Subcutaneous abdominal adipose tissue (tissue), 5 donors: ENCODE data around the gene NBEAL2.

Experiments used
- H3K27ac ChIP-seq: one replicate; pipeline ENCODE4 v1.7.0; 2013; ENCODE audit warnings: low read depth, mild to moderate bottlenecking, inconsistent platforms, low read length, moderate library complexity
- H3K27me3 ChIP-seq, 5 donors: one replicate each; pipeline ENCODE4 v1.7.0; 2013; ENCODE audit warnings: low read length in 5 of 5, inconsistent platforms in 1 of 5; ENCODE audit not compliant: control insufficient read depth in 5 of 5, insufficient read depth in 4 of 5
- H3K36me3 ChIP-seq, 5 donors: one replicate each; pipeline ENCODE4 v1.7.0; 2013; ENCODE audit warnings: low read length in 5 of 5; ENCODE audit not compliant: control insufficient read depth in 5 of 5, insufficient read depth in 5 of 5
- H3K4me1 ChIP-seq, 5 donors: one replicate each; pipeline ENCODE4 v1.7.0; 2013; ENCODE audit warnings: low read length in 5 of 5, mild to moderate bottlenecking in 3 of 5, moderate library complexity in 1 of 5; ENCODE audit not compliant: control insufficient read depth in 5 of 5, insufficient read depth in 5 of 5
- H3K4me3 ChIP-seq, 5 donors: one replicate each; pipeline ENCODE4 v1.7.0; 2013; ENCODE audit warnings: low read length in 5 of 5, low read depth in 1 of 5
- H3K9ac ChIP-seq, 5 donors: one replicate each; pipeline ENCODE4 v1.7.0; 2013; ENCODE audit warnings: low read length in 5 of 5, mild to moderate bottlenecking in 4 of 5, moderate library complexity in 3 of 5
- H3K9me3 ChIP-seq, 5 donors: one replicate each; pipeline ENCODE4 v1.7.0; 2013; ENCODE audit warnings: low read length in 5 of 5; ENCODE audit not compliant: control insufficient read depth in 5 of 5
- donor health status: healthy.
- donor health status: healthy.
- donor health status: healthy.
- donor health status: healthy.
- donor health status: healthy.

The NBEAL2 gene

DNA sequence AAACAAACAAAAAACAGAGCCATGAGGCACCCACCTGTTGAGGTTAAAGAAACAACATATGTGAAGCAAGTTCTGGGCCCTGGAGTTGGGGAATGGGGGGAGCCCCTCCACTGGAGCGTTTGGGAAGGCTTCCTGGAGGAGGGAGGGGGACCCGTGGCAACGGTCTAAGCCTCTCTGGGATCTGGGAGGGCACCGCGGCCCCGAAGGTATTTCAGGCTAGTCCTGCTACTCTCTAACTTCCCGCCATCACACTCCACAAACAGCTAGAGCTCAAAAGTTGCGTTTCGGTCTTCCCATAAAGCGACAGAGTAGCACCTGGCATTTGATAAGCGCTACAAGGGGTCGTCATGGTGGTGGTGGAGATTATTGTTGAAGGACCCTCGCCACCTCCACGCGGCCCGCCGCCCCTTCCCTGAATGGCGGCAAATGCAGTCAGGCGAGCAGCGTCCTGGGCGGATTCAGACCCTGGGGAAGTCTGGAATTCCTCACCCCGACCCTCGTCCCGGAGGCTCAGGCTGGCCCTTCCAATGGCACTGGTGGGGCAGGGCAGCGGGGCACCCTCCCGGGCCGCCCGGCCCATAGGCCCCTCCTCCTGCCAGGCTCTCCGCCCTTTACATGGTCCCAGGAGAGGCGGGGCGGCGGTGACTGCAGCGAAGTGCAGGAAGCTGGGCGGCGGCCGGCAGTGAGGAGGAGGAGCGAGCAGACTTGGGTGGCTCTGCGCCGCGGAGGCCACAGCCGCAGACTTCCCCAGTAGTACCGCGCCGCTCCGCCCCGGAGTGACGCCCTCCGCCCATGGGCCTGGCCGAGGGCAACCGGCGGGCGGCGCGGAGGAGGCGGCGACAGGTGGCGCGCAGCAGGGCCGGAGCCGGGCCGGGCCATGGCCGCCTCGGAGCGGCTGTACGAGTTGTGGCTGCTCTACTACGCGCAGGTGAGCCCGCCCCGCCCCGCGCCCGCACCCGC is at the start of gene NBEAL2:
Gene NBEAL2 (plus strand): TSS at position 682 of the 960 bp plus-strand sequence. CDS start 196 bp downstream, at position 878.
- Histone ChIP-seq H3K27me3 (no peaks in the 10 kb centered on the region), H3K4me3 (peak within 1 kb of the TSS; percentile 76 to 87 (median 83)), H3K27ac (peak within 1 kb of the TSS; percentile 86), H3K9ac (peak within 1 kb of the TSS; percentile 63 to 96 (median 83)), H3K36me3 (peaks cover 0 to 1% (median 0%) of the 10 kb centered on the region in 5 donors), H3K9me3 (no peaks in the 10 kb centered on the region), H3K4me1 (peaks cover 12 to 66% (median 48%) of the 10 kb centered on the region in 5 donors)

DNA sequence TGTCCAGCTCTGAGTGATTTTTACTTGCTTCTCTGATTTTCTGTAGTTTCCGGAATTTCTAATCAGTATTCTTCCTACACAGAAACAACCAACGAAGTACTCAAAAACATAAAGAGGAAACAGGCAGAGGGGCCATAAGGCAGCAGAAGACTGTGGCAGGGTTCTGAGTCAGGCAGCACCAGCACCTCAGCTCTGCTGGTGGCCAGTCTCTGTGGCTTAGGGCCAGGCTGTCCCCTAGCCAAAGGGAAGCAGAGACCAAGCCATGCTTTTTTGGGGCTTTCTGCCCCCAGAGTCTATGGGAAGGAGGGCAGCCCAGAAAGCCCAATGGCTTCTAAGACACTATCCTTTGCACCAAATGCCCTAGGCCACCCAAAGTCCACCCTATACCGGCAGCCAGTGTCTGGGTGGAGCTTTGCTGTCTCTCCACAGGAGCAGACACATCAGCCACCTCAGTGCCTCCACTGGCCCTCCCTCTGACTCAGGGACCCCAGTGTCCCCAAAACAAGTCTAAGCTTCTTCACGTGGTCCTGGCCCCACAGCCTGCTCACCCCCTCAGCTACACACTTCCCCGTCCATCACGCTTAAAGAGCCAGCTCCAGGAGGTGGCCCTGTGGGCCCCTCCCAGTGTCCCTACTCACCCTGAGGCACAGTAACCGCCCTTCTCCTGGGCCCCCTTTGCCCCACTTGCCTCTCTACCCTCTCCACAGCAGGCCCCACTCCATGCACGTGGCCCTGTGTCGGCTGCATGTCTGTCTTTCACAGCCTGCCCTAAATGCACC is 49.1 kb upstream of the NBEAL2 start:
- Histone ChIP-seq H3K4me3 (peak overlapping the region in 3 of 5 donors; percentile 19 to 31 (median 21)), H3K36me3 (peaks cover 0 to 8% (median 7%) of the 10 kb centered on the region in 5 donors), H3K27me3 (no peaks in the 10 kb centered on the region), H3K9me3 (no peaks in the 10 kb centered on the region), H3K4me1 (peaks cover 53 to 99% (median 94%) of the 10 kb centered on the region in 5 donors), H3K27ac (peak overlapping the region; percentile 74), H3K9ac (peak overlapping the region in 2 of 5 donors; percentile 4 to 33)

GRCh38 chr3:46930945-46931403 is 48.5 kb upstream of the NBEAL2 start:
- H3K4me1 ChIP-seq = peaks cover 50 to 99% (median 94%) of the 10 kb centered on the region in 5 donors
- no peaks in the 10 kb centered on the region for H3K9me3 ChIP-seq
- H3K9ac ChIP-seq = peak overlapping the region in 2 of 5 donors; percentile 33 to 49
- H3K36me3 ChIP-seq = peaks cover 0 to 6% (median 5%) of the 10 kb centered on the region in 5 donors
- no peaks in the 10 kb centered on the region for H3K27me3 ChIP-seq
- H3K4me3 ChIP-seq = peak overlapping the region in 2 of 5 donors; percentile 5 to 27
- peak overlapping the region; percentile 74 for H3K27ac ChIP-seq

DNA sequence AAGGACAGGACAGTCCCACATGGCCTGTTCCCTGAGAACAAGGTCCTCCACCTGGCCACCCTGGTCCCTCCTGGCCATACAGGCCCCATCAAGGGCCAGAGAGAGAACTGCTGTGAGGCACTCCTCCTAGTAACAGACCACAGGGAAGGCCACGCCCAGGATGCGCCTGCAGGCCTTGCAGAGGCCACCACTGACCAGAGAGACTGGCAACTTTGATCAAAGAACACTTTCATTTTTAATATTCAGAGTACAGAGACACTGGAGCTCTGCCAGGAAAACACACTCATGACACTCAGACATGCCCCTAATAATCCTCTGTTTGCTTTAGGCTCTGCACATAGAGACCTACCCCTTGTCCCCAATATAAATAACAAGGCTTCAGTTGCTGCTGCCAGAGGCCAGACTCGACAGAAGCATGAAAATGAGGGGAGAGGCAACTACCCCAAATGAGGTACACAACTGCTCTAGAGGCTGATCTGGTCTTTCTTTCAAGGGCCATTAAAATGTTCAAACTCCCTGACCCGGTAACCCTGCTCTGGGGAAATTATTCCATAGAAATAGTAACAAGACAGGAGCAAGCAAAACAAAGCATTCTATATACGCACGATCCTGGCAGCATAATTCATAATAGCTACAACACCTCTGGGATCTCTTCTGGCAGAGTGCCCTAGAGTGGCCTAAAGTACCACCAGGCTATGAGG is 47.7 kb upstream of the NBEAL2 start:
- Histone ChIP-seq H3K36me3 (peaks cover 0 to 9% (median 6%) of the 10 kb centered on the region in 5 donors), H3K27me3 (no peaks in the 10 kb centered on the region), H3K9me3 (no peaks in the 10 kb centered on the region), H3K4me3 (peak overlapping the region in 2 of 5 donors; percentile 27 to 36), H3K4me1 (peaks cover 45 to 99% (median 94%) of the 10 kb centered on the region in 5 donors), H3K9ac (peak overlapping the region in 2 of 5 donors; percentile 33 to 49), H3K27ac (peak overlapping the region; percentile 74)

GRCh38 chr3:46932455-46933225 is 46.8 kb upstream of the NBEAL2 start:
- H3K4me3 ChIP-seq = peak overlapping the region in 1 of 5 donors; percentile 26
- H3K9me3 ChIP-seq = no peaks in the 10 kb centered on the region
- no peaks in the 10 kb centered on the region for H3K27me3 ChIP-seq
- peak overlapping the region; percentile 74 for H3K27ac ChIP-seq
- peak overlapping the region in 4 of 5 donors; percentile 14 to 54 (median 22) for H3K9ac ChIP-seq
- peaks cover 0 to 18% (median 11%) of the 10 kb centered on the region in 5 donors for H3K36me3 ChIP-seq
- peaks cover 42 to 93% (median 87%) of the 10 kb centered on the region in 5 donors for H3K4me1 ChIP-seq

DNA sequence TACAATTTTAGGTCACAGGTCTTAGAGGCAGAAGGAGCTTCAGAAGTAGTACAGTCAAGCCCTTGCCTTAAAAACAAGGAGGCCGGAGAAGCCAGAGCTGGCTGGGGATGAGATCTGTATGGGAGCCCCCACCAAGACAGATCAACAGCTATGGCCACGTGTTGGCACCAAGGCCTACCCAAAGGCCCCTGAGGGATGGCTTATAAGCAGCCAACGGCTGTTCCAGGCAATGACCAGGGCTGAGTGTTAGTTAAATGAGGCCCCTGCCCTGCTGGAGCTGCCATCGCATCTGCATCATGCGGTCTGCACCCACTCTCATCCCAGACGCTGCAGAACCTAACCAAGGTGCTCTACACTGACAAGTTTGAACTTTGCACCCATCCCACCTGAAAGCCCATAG is 46.2 kb upstream of the NBEAL2 start:
- Histone ChIP-seq H3K4me3 (no peak overlapping the region), H3K9ac (peak overlapping the region in 1 of 5 donors; percentile 54), H3K27me3 (no peaks in the 10 kb centered on the region), H3K36me3 (peaks cover 0 to 22% (median 17%) of the 10 kb centered on the region in 5 donors), H3K27ac (peak overlapping the region; percentile 74), H3K4me1 (peaks cover 44 to 87% (median 81%) of the 10 kb centered on the region in 5 donors), H3K9me3 (no peaks in the 10 kb centered on the region)

GRCh38 chr3:46934072-46934471 is 45.4 kb upstream of the NBEAL2 start:
- peak overlapping the region; percentile 76 for H3K27ac ChIP-seq
- H3K4me3 ChIP-seq = no peak overlapping the region
- peaks cover 43 to 81% (median 79%) of the 10 kb centered on the region in 5 donors for H3K4me1 ChIP-seq

DNA sequence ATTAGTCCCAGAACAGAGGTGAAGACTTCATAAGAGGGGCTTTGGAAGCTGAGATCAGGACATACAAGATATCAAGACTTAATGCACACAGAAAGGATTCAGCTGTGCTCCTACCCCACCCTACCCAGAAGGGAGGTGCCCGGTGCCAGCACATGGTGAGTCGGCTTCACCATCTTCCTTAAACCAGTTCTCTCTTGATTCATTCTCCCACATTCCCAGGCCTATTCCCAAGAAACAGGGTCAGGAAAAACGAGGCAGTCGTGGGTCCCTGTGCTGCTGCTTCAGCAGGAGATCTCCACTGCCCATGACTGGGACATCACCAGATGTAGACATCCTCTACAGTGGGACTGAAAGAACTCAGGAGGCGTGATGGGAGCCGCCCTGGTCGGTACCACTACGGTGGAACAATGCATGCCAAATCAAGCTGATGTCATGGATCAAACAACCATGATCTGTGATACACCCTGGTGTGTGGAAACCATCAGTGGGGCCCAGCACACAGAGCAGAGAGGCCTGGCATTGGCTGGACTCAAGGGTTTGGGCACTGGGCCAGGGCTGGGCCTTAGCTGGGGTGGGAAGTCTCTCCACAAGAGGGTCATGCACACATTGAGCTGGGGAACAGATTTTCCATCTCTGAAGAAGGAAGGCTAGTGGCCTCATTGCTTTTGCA is 44.8 kb upstream of the NBEAL2 start:
- Histone ChIP-seq H3K9me3 (no peaks in the 10 kb centered on the region), H3K27me3 (no peaks in the 10 kb centered on the region), H3K9ac (peak overlapping the region in 1 of 5 donors; percentile 37), H3K36me3 (peaks cover 0 to 35% (median 25%) of the 10 kb centered on the region in 5 donors), H3K4me1 (peaks cover 39 to 76% (median 73%) of the 10 kb centered on the region in 5 donors), H3K27ac (peak overlapping the region; percentile 76), H3K4me3 (no peak overlapping the region)

More at GRCh38 chr3:46934072-46934471, 45.4 kb upstream of the NBEAL2 start:
- H3K36me3 ChIP-seq = peaks cover 0 to 30% (median 20%) of the 10 kb centered on the region in 5 donors
- H3K9me3 ChIP-seq = no peaks in the 10 kb centered on the region
- H3K9ac ChIP-seq = peak overlapping the region in 3 of 5 donors; percentile 5 to 25 (median 20)
- no peaks in the 10 kb centered on the region for H3K27me3 ChIP-seq
